ENCODE data around the gene CDC42EP1.
"Not testable (repeated sequence)": the region's sequence is repeated elsewhere in the genome, so short reads cannot be mapped to it uniquely, and the experiment has no call there.

- TF ChIP-seq, protein P1, sequence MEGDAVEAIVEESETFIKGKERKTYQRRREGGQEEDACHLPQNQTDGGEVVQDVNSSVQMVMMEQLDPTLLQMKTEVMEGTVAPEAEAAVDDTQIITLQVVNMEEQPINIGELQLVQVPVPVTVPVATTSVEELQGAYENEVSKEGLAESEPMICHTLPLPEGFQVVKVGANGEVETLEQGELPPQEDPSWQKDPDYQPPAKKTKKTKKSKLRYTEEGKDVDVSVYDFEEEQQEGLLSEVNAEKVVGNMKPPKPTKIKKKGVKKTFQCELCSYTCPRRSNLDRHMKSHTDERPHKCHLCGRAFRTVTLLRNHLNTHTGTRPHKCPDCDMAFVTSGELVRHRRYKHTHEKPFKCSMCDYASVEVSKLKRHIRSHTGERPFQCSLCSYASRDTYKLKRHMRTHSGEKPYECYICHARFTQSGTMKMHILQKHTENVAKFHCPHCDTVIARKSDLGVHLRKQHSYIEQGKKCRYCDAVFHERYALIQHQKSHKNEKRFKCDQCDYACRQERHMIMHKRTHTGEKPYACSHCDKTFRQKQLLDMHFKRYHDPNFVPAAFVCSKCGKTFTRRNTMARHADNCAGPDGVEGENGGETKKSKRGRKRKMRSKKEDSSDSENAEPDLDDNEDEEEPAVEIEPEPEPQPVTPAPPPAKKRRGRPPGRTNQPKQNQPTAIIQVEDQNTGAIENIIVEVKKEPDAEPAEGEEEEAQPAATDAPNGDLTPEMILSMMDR (IDR thresholded peaks at IDR 0.05), result not testable (repeated sequence)
- TF ChIP-seq EZH2 (IDR thresholded peaks at IDR 0.05; ENCODE audit: borderline replicate concordance, insufficient read depth, low read depth, low read length, poor library complexity, severe bottlenecking), result not testable (repeated sequence)
These were observed 30.8 kb downstream of the CDC42EP1 start for GRCh38 chr22:37591081-37591480.
